Measurements from ENCODE around the gene ATF6. TPM values are rescaled to one million over a fixed set of nuclear protein-coding genes. Genes with fewer than 3 reads are reported as not detected.

Gene ATF6
- total RNA-seq, 1 experiment from 2014 or later, result 20.9 TPM

DNA sequence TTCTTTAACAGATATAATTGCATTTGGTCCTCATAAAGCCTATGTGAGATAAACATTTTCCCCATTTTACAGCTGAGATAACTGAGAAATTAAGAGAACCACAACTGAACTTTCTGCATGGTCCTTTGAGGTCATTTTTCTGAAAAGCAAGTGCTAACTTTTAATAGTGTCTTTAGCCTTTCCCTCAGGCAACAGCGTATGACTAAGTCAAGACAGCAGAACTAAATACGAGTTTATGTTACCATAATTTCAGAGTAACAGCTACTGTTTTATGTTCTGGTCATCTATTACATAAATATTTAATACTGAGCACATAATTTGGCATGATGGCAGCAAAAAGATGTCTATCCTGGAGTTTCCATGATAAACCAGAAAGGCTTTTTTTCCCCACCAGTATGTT is 161.9 kb downstream of the ATF6 start:
- TF ChIP-seq RAD21 (IDR thresholded peaks at IDR 0.05; ENCODE audit: low read depth), result no peak
- no peak for TF ChIP-seq ZNF274 (IDR thresholded peaks at IDR 0.05; ENCODE audit: low read depth, low read length)
- TF ChIP-seq POLR2AphosphoS5 (IDR thresholded peaks at IDR 0.05; ENCODE audit: low read depth, low read length), result no peak
- TF ChIP-seq SRF (IDR thresholded peaks at IDR 0.05; ENCODE audit: low read depth), result no peak
- TF ChIP-seq YY1 (IDR thresholded peaks at IDR 0.05; ENCODE audit: extremely low read depth, insufficient replicate concordance, low read depth, low read length), result no peak
- no peak for TF ChIP-seq CBX3 (IDR thresholded peaks at IDR 0.05; ENCODE audit: low read depth)
- TF ChIP-seq, protein P1, sequence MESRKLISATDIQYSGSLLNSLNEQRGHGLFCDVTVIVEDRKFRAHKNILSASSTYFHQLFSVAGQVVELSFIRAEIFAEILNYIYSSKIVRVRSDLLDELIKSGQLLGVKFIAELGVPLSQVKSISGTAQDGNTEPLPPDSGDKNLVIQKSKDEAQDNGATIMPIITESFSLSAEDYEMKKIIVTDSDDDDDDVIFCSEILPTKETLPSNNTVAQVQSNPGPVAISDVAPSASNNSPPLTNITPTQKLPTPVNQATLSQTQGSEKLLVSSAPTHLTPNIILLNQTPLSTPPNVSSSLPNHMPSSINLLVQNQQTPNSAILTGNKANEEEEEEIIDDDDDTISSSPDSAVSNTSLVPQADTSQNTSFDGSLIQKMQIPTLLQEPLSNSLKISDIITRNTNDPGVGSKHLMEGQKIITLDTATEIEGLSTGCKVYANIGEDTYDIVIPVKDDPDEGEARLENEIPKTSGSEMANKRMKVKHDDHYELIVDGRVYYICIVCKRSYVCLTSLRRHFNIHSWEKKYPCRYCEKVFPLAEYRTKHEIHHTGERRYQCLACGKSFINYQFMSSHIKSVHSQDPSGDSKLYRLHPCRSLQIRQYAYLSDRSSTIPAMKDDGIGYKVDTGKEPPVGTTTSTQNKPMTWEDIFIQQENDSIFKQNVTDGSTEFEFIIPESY (IDR thresholded peaks at IDR 0.05; ENCODE audit: extremely low read depth, insufficient replicate concordance, low read length), result no peak
- Histone ChIP-seq H3K9ac (ENCODE audit: low read length) (no peak overlapping the region), H2AFZ (ENCODE audit: low read depth, low read length, poor library complexity, severe bottlenecking) (no peak overlapping the region), H3K27me3 (ENCODE audit: insufficient read depth, low read length) (no peaks in the 10 kb centered on the region), H3K9me3 (ENCODE audit: control insufficient read depth in 1 of 2, insufficient read depth in 1 of 2, low read depth in 1 of 2, low read length in 2 of 2) (no peaks in the 10 kb centered on the region), H3K4me3 (replicated peaks in 1 of 2; ENCODE audit: low read depth in 1 of 2, low read length in 2 of 2) (no peak overlapping the region), H3K79me2 (ENCODE audit: insufficient read depth, low read length) (no peaks in the 10 kb centered on the region), H3K9me2 (ENCODE audit: insufficient read depth) (no peaks in the 10 kb centered on the region), H3K4me1 (ENCODE audit: control insufficient read depth in 1 of 2, insufficient read depth in 2 of 2, low read length in 2 of 2) (no peaks in the 10 kb centered on the region), H3K36me3 (ENCODE audit: control insufficient read depth in 1 of 2, insufficient read depth in 2 of 2, low read length in 2 of 2) (no peaks in the 10 kb centered on the region), H3K27ac (ENCODE audit: low read depth, low read length) (no peak overlapping the region), H3K4me2 (ENCODE audit: low read length) (no peak overlapping the region), H4K20me1 (ENCODE audit: insufficient read depth) (no peaks in the 10 kb centered on the region)
- POLR2A ChIA-PET, result no interaction called here
- intact Hi-C loops (cut with micrococcal nuclease), result no loop called here
- BruUV-seq (replicated peaks), result no TSS peak
- CTCF ChIA-PET, result no interaction called here
- RAD21 ChIA-PET (ENCODE audit: low non-redundant PET in 1 of 2, low total read pairs in 2 of 2, uncharacterized antibody in 2 of 2, unreplicated experiment in 2 of 2), result no interaction called here
- DNase-seq (ENCODE audit: low read depth, low spot score) (no peak), ATAC-seq (no peak)

GRCh38 chr1:161929137-161929536 is 163.0 kb downstream of the ATF6 start:
- H3K4me1 ChIP-seq (ENCODE audit: control insufficient read depth in 1 of 2, insufficient read depth in 2 of 2, low read length in 2 of 2), result no peaks in the 10 kb centered on the region
- DNase-seq (ENCODE audit: low read depth, low spot score), result no peak
- H3K9me3 ChIP-seq (ENCODE audit: control insufficient read depth in 1 of 2, insufficient read depth in 1 of 2, low read depth in 1 of 2, low read length in 2 of 2), result no peaks in the 10 kb centered on the region
- RAD21 ChIA-PET (ENCODE audit: low non-redundant PET in 1 of 2, low total read pairs in 2 of 2, uncharacterized antibody in 2 of 2, unreplicated experiment in 2 of 2), result no interaction called here
- H3K27ac ChIP-seq (ENCODE audit: low read depth, low read length), result no peak overlapping the region
- H2AFZ ChIP-seq (ENCODE audit: low read depth, low read length, poor library complexity, severe bottlenecking), result no peak overlapping the region
- BruUV-seq (replicated peaks), result no TSS peak
- H3K27me3 ChIP-seq (ENCODE audit: insufficient read depth, low read length), result no peaks in the 10 kb centered on the region
- intact Hi-C loops (cut with micrococcal nuclease), result no loop called here
- no peaks in the 10 kb centered on the region for H4K20me1 ChIP-seq (ENCODE audit: insufficient read depth)
- ATAC-seq, result no peak
- H3K9ac ChIP-seq (ENCODE audit: low read length), result no peak overlapping the region
- CTCF ChIA-PET, result interaction anchor here (0.8 kb wide), 1 partner anchor 108 kb away, joined by 3 read pairs; no protein-coding TSS in a partner anchor
- H3K79me2 ChIP-seq (ENCODE audit: insufficient read depth, low read length), result no peaks in the 10 kb centered on the region
- H3K4me3 ChIP-seq (replicated peaks in 1 of 2; ENCODE audit: low read depth in 1 of 2, low read length in 2 of 2), result no peak overlapping the region
- no peaks in the 10 kb centered on the region for H3K9me2 ChIP-seq (ENCODE audit: insufficient read depth)
- no peak overlapping the region for H3K4me2 ChIP-seq (ENCODE audit: low read length)
- H3K36me3 ChIP-seq (ENCODE audit: control insufficient read depth in 1 of 2, insufficient read depth in 2 of 2, low read length in 2 of 2), result no peaks in the 10 kb centered on the region
- POLR2A ChIA-PET, result no interaction called here
- TF ChIP-seq, protein P2, sequence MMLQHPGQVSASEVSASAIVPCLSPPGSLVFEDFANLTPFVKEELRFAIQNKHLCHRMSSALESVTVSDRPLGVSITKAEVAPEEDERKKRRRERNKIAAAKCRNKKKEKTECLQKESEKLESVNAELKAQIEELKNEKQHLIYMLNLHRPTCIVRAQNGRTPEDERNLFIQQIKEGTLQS (IDR thresholded peaks at IDR 0.05), result no peak
- no peak for TF ChIP-seq SP1 (IDR thresholded peaks at IDR 0.05; ENCODE audit: low read depth)
- no peak for TF ChIP-seq YY1 (IDR thresholded peaks at IDR 0.05; ENCODE audit: extremely low read depth, insufficient replicate concordance, low read depth, low read length)
- TF ChIP-seq EGR1 (IDR thresholded peaks at IDR 0.05; ENCODE audit: low read depth), result no peak
- TF ChIP-seq REST (IDR thresholded peaks at IDR 0.05; ENCODE audit: low read depth), result no peak
- TF ChIP-seq EZH2phosphoT487 (IDR thresholded peaks at IDR 0.05; ENCODE audit: borderline replicate concordance), result no peak
- no peak for TF ChIP-seq SIN3A (IDR thresholded peaks at IDR 0.05; ENCODE audit: low read depth)
- no peak for TF ChIP-seq EZH2 (IDR thresholded peaks at IDR 0.05)

Measured in HCT116 (cell line).